Endothelial cell of umbilical vein (primary cell): Measurements from ENCODE around the gene PLPP3.

ENCODE experiments used
- EZH2 ChIP-seq: IDR thresholded peaks from 2 replicates; pipeline ENCODE4 v1.6.1; 2012; ENCODE audit warnings: borderline replicate concordance, low read depth, mild to moderate bottlenecking, moderate library complexity, low read length, inconsistent platforms; ENCODE audit not compliant: severe bottlenecking
- GATA2 ChIP-seq: IDR thresholded peaks from 2 replicates; pipeline ENCODE4 v1.7.0; 2011; ENCODE audit warnings: low read depth, mild to moderate bottlenecking, moderate library complexity, mixed read lengths, low read length; ENCODE audit not compliant: insufficient read length, insufficient read depth
- POLR2A ChIP-seq: IDR thresholded peaks from 2 replicates; pipeline ENCODE4 v1.6.1; 2012; ENCODE audit warnings: low read depth, mild to moderate bottlenecking, control low read depth, low read length
- POLR2AphosphoS5 ChIP-seq: IDR thresholded peaks from 2 replicates; pipeline ENCODE4 v1.6.1; 2012; ENCODE audit warnings: low read depth, mild to moderate bottlenecking, control low read depth, low read length, moderate library complexity; ENCODE audit not compliant: insufficient read depth
- TF ChIP-seq, protein P1 (sequence below), 2 donors: IDR thresholded peaks; 1 replicate in 1 of 2; 2 replicates in 1 of 2; pipeline ENCODE4 v1.5.1; 2011; ENCODE audit warnings: low read length in 2 of 2, mild to moderate bottlenecking in 2 of 2, moderate library complexity in 2 of 2, control low read depth in 1 of 2, inconsistent platforms in 1 of 2, low read depth in 1 of 2; ENCODE audit not compliant: insufficient read depth in 1 of 2; ENCODE audit errors: extremely low read depth in 1 of 2

DNA sequence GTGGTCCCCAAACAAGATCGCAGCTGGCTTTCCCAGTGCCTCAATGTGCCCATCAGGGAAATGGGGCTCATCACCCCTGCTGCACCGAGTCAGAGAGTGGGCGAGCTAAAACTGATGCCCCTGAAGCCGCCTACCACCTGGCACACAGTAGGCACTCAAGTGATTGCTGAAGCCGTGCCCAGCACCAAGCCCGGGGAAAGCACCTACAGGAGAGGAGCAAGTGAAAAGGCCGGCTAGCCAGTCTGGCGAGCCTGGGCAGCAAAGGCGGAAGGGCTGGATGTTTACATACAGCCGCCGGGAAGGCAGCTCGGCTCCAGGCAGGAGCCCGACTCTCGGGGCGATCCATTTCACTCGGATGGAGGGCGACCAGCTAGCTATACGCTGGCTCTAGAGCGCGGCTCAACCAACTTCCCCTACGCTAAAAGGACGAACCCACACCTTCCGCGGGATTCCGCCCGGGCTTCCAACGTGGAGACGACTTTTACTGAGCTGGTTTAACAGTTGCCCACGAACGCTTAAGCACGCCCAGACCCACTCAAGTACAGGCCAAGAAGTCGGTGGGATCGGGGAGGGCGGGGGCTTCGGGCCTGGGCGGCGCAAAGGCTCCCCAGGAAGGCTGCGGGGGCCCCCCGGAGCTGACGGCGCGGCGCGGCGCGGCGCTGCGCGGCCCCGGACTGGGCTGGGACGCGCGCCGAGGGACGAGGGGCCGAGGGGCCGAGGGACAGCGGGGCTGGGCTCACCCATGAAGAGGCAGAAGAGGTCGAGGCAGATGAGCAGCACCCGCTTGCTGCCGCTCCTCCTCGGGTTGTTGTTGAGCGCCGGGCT, 1.0 kb downstream of the PLPP3 start:
- TF ChIP-seq, protein P1, sequence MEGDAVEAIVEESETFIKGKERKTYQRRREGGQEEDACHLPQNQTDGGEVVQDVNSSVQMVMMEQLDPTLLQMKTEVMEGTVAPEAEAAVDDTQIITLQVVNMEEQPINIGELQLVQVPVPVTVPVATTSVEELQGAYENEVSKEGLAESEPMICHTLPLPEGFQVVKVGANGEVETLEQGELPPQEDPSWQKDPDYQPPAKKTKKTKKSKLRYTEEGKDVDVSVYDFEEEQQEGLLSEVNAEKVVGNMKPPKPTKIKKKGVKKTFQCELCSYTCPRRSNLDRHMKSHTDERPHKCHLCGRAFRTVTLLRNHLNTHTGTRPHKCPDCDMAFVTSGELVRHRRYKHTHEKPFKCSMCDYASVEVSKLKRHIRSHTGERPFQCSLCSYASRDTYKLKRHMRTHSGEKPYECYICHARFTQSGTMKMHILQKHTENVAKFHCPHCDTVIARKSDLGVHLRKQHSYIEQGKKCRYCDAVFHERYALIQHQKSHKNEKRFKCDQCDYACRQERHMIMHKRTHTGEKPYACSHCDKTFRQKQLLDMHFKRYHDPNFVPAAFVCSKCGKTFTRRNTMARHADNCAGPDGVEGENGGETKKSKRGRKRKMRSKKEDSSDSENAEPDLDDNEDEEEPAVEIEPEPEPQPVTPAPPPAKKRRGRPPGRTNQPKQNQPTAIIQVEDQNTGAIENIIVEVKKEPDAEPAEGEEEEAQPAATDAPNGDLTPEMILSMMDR (IDR thresholded peaks at IDR 0.05; ENCODE audit: extremely low read depth in 1 of 2, insufficient read depth in 1 of 2, low read depth in 1 of 2, low read length in 2 of 2), result no peak
- TF ChIP-seq POLR2A, result no peak
- TF ChIP-seq GATA2, result no peak
- TF ChIP-seq POLR2AphosphoS5, result peak; percentile 14
- TF ChIP-seq EZH2, result no peak
